HG03280 (cell line): Measurements from ENCODE around the gene PDE8A.

ENCODE experiments used
- ATAC-seq: cut with Tn5 transposase; IDR thresholded peaks from one replicate; pipeline ENCODE4 v1.9.1; 2021; ENCODE audit warnings: mild to moderate bottlenecking, moderate library complexity; ENCODE audit not compliant: unreplicated experiment

Gene PDE8A

GRCh38 chr15:85118173-85118572 is 136.5 kb downstream of the PDE8A start:
- ATAC-seq: no peak

- ATAC-seq: no peak
Measured at GRCh38 chr15:85118581-85118980, 136.9 kb downstream of the PDE8A start.

GRCh38 chr15:85120351-85121113 is 138.9 kb downstream of the PDE8A start:
- no peak for ATAC-seq

GRCh38 chr15:85124173-85124572 is 142.5 kb downstream of the PDE8A start:
- ATAC-seq: no peak

- no peak for ATAC-seq
Measured at GRCh38 chr15:85125056-85125661, 143.5 kb downstream of the PDE8A start.

GRCh38 chr15:85128621-85129020 is 147.0 kb downstream of the PDE8A start:
- ATAC-seq: no peak

- ATAC-seq: no peak
Measured at GRCh38 chr15:85129881-85130280, 148.2 kb downstream of the PDE8A start.

GRCh38 chr15:85131915-85132314 is 150.3 kb downstream of the PDE8A start:
- ATAC-seq: no peak

GRCh38 chr15:85133709-85134108 is 152.1 kb downstream of the PDE8A start:
- ATAC-seq: no peak

GRCh38 chr15:85137489-85138168 is 156.0 kb downstream of the PDE8A start:
- ATAC-seq: no peak

GRCh38 chr15:85139391-85139790 is 157.7 kb downstream of the PDE8A start:
- no peak for ATAC-seq

GRCh38 chr15:85141726-85142125 is 160.1 kb downstream of the PDE8A start:
- ATAC-seq: no peak

GRCh38 chr15:85142312-85142711 is 160.7 kb downstream of the PDE8A start:
- ATAC-seq: no peak

GRCh38 chr15:85149465-85150129 is 167.9 kb downstream of the PDE8A start:
- no peak for ATAC-seq

- no peak for ATAC-seq
Measured at GRCh38 chr15:85150130-85150480, 168.4 kb downstream of the PDE8A start.

- ATAC-seq: no peak
Measured at GRCh38 chr15:85151145-85151544, 169.5 kb downstream of the PDE8A start.

- ATAC-seq: no peak
Measured at GRCh38 chr15:85151861-85152260, 170.2 kb downstream of the PDE8A start.

- no peak for ATAC-seq
Measured at GRCh38 chr15:85154061-85154460, 172.4 kb downstream of the PDE8A start.

- ATAC-seq: no peak
Measured at GRCh38 chr15:85155360-85155759, 173.7 kb downstream of the PDE8A start.

GRCh38 chr15:85155857-85156256 is 174.2 kb downstream of the PDE8A start:
- no peak for ATAC-seq

- ATAC-seq: no peak
Measured at GRCh38 chr15:85157344-85157743, 175.7 kb downstream of the PDE8A start.

- no peak for ATAC-seq
Measured at GRCh38 chr15:85162237-85162636, 180.6 kb downstream of the PDE8A start.
